WTC11 (cell line): ENCODE results near the gene CDH12.

ENCODE experiments used
- ATF6 ChIP-seq: sonication (generic); formaldehyde crosslinking; IDR thresholded peaks from 2 replicates; pipeline ENCODE4 v1.8.1; 2023; ENCODE audit warnings: mild to moderate bottlenecking, missing genetic modification reagents
- ELF4 ChIP-seq: sonication (generic); formaldehyde crosslinking; IDR thresholded peaks from 2 replicates; pipeline ENCODE4 v1.8.1; 2022; ENCODE audit warnings: low read depth, mild to moderate bottlenecking, moderate library complexity, missing genetic modification reagents
- ERG ChIP-seq: fragments of 250-450 bp; sonication (Bioruptor Pico); IDR thresholded peaks from 2 replicates; pipeline ENCODE4 v1.8.0; 2021; ENCODE audit warnings: mild to moderate bottlenecking
- JUN ChIP-seq: sonication (generic); formaldehyde crosslinking; IDR thresholded peaks from 2 replicates; pipeline ENCODE4 v1.8.0; 2023; ENCODE audit warnings: mild to moderate bottlenecking, missing genetic modification reagents
- NFYB ChIP-seq: sonication (generic); formaldehyde crosslinking; conservative IDR thresholded peaks from 2 replicates; pipeline ENCODE4 v1.8.0; 2022; ENCODE audit warnings: low read depth, missing genetic modification reagents
- SP1 ChIP-seq: sonication (generic); formaldehyde crosslinking; conservative IDR thresholded peaks from 2 replicates; pipeline ENCODE4 v1.8.1; 2022; ENCODE audit warnings: missing genetic modification reagents
- TF ChIP-seq, protein P1 (sequence below): fragments of 200-600 bp; IDR thresholded peaks from 2 replicates; pipeline ENCODE4 v1.8.0; 2022; ENCODE audit warnings: antibody characterized with exemption
- TF ChIP-seq, protein P2 (sequence below): sonication (generic); formaldehyde crosslinking; conservative IDR thresholded peaks from 2 replicates; pipeline ENCODE4 v1.8.1; 2022; ENCODE audit warnings: mild to moderate bottlenecking, missing genetic modification reagents
- TF ChIP-seq, protein P3 (sequence below): sonication (generic); formaldehyde crosslinking; IDR thresholded peaks from 2 replicates; pipeline ENCODE4 v1.8.1; 2022; ENCODE audit warnings: low read depth, mild to moderate bottlenecking, moderate library complexity, missing genetic modification reagents, borderline replicate concordance

GRCh38 chr5:22710660-22711059 is 142.5 kb downstream of the CDH12 start:
- TF ChIP-seq, protein P1, sequence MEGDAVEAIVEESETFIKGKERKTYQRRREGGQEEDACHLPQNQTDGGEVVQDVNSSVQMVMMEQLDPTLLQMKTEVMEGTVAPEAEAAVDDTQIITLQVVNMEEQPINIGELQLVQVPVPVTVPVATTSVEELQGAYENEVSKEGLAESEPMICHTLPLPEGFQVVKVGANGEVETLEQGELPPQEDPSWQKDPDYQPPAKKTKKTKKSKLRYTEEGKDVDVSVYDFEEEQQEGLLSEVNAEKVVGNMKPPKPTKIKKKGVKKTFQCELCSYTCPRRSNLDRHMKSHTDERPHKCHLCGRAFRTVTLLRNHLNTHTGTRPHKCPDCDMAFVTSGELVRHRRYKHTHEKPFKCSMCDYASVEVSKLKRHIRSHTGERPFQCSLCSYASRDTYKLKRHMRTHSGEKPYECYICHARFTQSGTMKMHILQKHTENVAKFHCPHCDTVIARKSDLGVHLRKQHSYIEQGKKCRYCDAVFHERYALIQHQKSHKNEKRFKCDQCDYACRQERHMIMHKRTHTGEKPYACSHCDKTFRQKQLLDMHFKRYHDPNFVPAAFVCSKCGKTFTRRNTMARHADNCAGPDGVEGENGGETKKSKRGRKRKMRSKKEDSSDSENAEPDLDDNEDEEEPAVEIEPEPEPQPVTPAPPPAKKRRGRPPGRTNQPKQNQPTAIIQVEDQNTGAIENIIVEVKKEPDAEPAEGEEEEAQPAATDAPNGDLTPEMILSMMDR = no peak
- TF ChIP-seq, protein P2, sequence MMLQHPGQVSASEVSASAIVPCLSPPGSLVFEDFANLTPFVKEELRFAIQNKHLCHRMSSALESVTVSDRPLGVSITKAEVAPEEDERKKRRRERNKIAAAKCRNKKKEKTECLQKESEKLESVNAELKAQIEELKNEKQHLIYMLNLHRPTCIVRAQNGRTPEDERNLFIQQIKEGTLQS (CRISPR knock-in tag) = no peak
- no peak for TF ChIP-seq JUN (CRISPR knock-in tag)
- no peak for TF ChIP-seq NFYB (CRISPR knock-in tag)
- TF ChIP-seq ATF6 (CRISPR knock-in tag) = no peak
- TF ChIP-seq, protein P3, sequence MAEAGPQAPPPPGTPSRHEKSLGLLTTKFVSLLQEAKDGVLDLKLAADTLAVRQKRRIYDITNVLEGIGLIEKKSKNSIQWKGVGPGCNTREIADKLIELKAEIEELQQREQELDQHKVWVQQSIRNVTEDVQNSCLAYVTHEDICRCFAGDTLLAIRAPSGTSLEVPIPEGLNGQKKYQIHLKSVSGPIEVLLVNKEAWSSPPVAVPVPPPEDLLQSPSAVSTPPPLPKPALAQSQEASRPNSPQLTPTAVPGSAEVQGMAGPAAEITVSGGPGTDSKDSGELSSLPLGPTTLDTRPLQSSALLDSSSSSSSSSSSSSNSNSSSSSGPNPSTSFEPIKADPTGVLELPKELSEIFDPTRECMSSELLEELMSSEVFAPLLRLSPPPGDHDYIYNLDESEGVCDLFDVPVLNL (CRISPR knock-in tag) = no peak
- TF ChIP-seq ELF4 (CRISPR knock-in tag) = no peak
- TF ChIP-seq SP1 (CRISPR knock-in tag) = no peak
- no peak for TF ChIP-seq ERG (CRISPR knock-in tag)
